ENCODE results near the gene DYRK1A. TPM values are rescaled to one million over a fixed set of nuclear protein-coding genes. Genes with fewer than 3 reads are reported as not detected.
A peak's percentile ranks its signal among the peaks of the same experiment; 100 is the strongest.

The DYRK1A gene
- total RNA-seq, 2 experiments from 2014 or later = 73.6 to 74.1 TPM

DNA sequence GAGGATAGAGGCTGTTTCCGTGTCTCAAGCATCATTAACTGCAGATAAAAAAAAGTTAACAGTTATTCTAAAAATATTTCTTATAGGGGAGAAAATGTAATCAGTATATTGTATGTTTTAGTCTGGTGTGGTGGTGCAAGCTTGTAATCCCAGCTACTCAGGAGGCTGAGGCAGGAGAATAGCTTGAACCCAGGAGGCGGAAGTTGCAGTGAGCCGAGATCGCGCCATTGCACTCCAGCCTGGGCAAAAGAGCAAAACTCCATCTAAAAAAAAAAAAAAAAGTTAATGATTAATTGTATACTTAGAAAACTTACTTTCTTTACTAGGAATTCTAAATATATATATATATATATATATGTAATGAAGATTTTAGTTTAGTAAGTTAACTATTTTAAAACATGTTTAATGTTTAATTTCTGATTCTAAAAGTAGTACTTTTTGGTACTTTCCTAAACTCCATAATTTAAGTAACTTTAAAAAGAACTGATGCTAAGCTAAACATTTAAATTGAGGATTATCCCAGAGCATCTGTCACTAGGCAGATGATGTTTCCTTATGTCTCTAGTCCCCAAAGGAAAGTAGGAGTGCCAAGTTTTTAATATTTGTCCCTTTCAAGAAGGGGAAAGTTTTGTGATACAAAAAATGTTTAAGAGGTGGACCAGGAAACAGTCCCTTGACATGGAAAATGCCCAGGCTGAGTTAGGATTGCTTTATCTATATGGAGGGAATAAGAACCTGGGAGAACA is 66.3 kb downstream of the DYRK1A start:
- H3K27me3 Mint-ChIP-seq = no peaks in the 10 kb centered on the region
- H3K9me3 Mint-ChIP-seq = no peaks in the 10 kb centered on the region
- peaks cover 19% of the 10 kb centered on the region for H3K4me1 Mint-ChIP-seq
- ChIA-PET CTCF (interaction anchor here (2.1 kb wide), 1 partner anchor 16 kb away, joined by 5 read pairs; no protein-coding TSS in a partner anchor), POLR2A (no interaction called here)
- DNase-seq = no peak
- H3K4me3 Mint-ChIP-seq = no peak overlapping the region
- no peak overlapping the region for H3K27ac Mint-ChIP-seq
- peaks cover 36% of the 10 kb centered on the region for H3K36me3 Mint-ChIP-seq (ENCODE audit: low read depth)

DNA sequence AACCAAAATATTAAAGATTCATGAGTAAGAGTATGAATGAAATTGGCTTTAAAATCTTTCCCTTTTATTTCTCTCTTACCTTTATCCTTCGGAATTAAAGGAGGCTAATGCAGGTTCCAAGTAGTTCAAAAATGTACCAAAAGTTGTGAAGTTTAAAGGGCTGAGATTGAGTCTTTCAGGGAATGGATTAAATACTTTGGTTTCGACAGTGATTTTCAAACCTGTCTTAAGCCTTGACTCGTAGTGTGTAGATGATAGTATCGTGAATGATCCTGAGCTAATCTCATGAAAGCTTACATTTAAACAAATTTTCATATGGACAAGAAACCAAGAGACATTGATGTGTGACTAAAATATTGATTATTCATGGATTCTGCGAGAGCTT is 66.9 kb downstream of the DYRK1A start:
- CTCF ChIA-PET = interaction anchor here (1.1 to 2.1 kb wide), 2 partner anchors 15 to 130 kb away, joined by 3 to 5 read pairs; no protein-coding TSS in a partner anchor
- Mint-ChIP-seq H3K27me3 (no peaks in the 10 kb centered on the region), H3K4me3 (no peak overlapping the region), H3K9me3 (no peaks in the 10 kb centered on the region), H3K4me1 (peaks cover 19% of the 10 kb centered on the region), H3K36me3 (ENCODE audit: low read depth) (peaks cover 31% of the 10 kb centered on the region), H3K27ac (no peak overlapping the region)
- DNase-seq = no peak
- POLR2A ChIA-PET = no interaction called here

DNA sequence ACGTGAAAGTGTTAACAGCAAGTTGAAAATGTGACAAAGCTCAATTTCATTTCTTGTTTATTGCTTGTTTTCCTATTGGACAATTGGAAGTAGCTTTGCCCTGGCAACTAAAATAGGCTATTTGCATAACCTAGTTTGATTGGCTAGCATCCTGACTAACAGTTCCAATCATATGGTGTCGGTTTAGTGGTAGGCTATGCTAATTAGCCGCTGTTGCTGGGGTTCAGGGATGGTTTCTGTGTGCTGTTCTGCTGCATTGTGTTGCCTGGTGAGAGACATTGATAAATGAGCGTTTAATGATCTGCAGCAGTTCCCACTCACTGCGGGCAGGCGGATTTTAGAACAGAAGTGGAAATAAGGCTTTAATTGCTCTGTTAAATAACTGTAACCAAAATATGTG is 68.5 kb downstream of the DYRK1A start:
- Mint-ChIP-seq H3K9me3 (no peaks in the 10 kb centered on the region), H3K36me3 (ENCODE audit: low read depth) (peaks cover 23% of the 10 kb centered on the region), H3K4me3 (no peak overlapping the region), H3K27ac (no peak overlapping the region), H3K27me3 (no peaks in the 10 kb centered on the region), H3K4me1 (peaks cover 16% of the 10 kb centered on the region)
- CTCF ChIA-PET = interaction anchor here (1.1 to 2.1 kb wide), 2 partner anchors 14 to 28 kb away, joined by 5 to 6 read pairs; no protein-coding TSS in a partner anchor
- POLR2A ChIA-PET = interaction anchor here (1.1 to 1.5 kb wide), 2 partner anchors 21 to 61 kb away, joined by 3 to 4 read pairs; no protein-coding TSS in a partner anchor
- peak; percentile 28 for DNase-seq

DNA sequence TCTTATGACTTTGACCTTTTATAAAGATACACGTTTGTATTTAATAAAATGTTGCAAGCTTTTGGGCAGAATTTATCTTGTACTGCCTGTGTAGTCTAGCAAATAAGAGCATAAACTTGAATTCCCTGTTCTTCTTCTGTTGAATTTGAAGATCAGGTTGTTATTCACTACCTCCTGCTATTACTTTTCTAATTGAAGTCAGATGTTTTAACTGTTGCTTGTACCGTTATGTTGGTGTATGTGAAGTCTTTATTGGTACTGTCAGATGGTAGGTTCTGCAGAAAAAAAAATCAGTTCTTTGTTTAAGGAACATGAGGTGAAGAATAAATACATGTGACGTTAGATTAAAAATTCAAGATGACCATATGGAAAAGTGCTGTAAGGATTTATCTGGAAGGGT is 69.1 kb downstream of the DYRK1A start:
- Mint-ChIP-seq H3K27me3 (no peaks in the 10 kb centered on the region), H3K4me3 (no peak overlapping the region), H3K27ac (no peak overlapping the region), H3K9me3 (no peaks in the 10 kb centered on the region), H3K36me3 (ENCODE audit: low read depth) (peaks cover 18% of the 10 kb centered on the region), H3K4me1 (peaks cover 12% of the 10 kb centered on the region)
- ChIA-PET POLR2A (interaction anchor here (1.1 kb wide), 1 partner anchor 20 kb away, joined by 3 read pairs; no protein-coding TSS in a partner anchor), CTCF (no interaction called here)
- no peak for DNase-seq

DNA sequence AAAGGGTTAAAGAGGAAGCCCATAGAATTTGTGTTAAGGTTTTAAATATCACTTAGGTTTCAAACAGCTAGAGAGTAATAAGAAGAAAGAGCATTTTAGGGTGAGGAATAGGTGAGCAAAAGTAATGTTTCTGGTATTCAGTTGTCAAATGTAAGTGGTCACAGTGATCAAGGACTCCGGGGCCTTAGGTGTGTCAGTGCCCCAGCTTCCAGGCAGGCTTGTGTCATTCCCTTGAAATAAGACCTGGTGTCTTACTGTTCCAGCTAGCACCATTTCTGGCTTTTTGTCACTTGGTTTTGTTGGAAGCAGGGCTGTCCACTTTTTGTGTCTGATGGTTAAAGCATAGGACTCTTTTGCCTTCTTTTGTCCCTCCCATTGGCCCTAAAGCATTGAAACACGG is 69.6 kb downstream of the DYRK1A start:
- ChIA-PET CTCF (no interaction called here), POLR2A (no interaction called here)
- no peak for DNase-seq
- H3K4me1 Mint-ChIP-seq = peaks cover 12% of the 10 kb centered on the region
- no peak overlapping the region for H3K27ac Mint-ChIP-seq
- H3K27me3 Mint-ChIP-seq = no peaks in the 10 kb centered on the region
- H3K4me3 Mint-ChIP-seq = no peak overlapping the region
- peaks cover 14% of the 10 kb centered on the region for H3K36me3 Mint-ChIP-seq (ENCODE audit: low read depth)
- H3K9me3 Mint-ChIP-seq = no peaks in the 10 kb centered on the region

DNA sequence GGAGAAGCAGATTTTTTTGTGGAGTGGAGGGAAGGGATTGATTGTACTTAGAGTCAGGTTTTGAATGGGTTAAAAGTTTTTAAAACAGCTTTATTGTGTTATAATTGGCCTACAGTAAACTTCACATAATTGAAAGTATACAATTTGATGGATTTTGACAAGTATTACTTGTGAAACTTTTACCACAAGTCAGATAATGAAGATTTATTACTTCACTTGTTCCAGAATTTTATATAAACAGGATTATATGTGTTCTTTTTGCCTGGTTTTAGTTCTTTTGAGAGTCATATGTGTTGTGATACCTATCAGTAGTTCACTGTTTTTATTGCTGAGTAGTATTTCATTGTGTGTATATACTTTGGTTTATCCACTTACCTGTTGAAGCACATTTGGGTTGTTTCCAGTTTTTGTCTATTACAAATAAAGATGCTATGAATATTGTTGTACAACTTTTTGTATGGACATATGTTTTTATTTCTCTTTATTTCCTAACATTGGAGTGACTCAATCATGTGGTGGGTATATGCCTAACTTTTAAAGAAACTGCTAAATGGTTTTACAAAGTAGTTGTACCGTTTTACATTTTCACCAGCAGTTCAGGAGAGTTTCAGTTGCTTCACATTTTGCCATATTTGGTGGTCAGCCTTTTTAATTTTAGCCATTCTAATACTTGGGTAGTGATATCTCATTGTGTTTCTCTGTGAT is 71.0 kb downstream of the DYRK1A start:
- H3K4me1 Mint-ChIP-seq = peaks cover 18% of the 10 kb centered on the region
- no peaks in the 10 kb centered on the region for H3K27me3 Mint-ChIP-seq
- peaks cover 11% of the 10 kb centered on the region for H3K36me3 Mint-ChIP-seq (ENCODE audit: low read depth)
- no peak overlapping the region for H3K27ac Mint-ChIP-seq
- ChIA-PET POLR2A (no interaction called here), CTCF (no interaction called here)
- H3K4me3 Mint-ChIP-seq = no peak overlapping the region
- no peaks in the 10 kb centered on the region for H3K9me3 Mint-ChIP-seq
- DNase-seq = no peak

DNA sequence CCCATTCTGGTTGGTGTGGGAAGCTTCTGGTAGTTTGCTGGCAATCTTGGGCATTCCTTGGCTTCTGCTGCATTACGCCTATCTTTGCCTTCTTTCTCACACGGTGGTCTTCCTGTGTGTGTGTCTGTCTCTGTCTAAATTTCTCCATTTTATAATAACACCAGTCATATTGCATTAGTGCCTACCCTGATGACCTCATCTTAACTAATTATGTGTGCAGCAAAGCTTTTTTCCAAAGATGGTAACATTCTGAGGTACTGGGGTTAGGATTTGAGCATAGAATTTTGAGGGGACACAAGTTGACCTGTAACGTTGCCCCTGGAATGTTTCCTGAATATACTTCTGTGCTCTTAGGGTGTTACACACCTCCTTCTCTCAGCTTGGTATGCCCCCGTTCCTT is 77.1 kb downstream of the DYRK1A start:
- POLR2A ChIA-PET = no interaction called here
- CTCF ChIA-PET = no interaction called here
- no peak overlapping the region for H3K27ac Mint-ChIP-seq
- peaks cover 7% of the 10 kb centered on the region for H3K36me3 Mint-ChIP-seq (ENCODE audit: low read depth)
- no peak overlapping the region for H3K4me3 Mint-ChIP-seq
- H3K9me3 Mint-ChIP-seq = no peaks in the 10 kb centered on the region
- no peaks in the 10 kb centered on the region for H3K27me3 Mint-ChIP-seq
- peaks cover 25% of the 10 kb centered on the region for H3K4me1 Mint-ChIP-seq
- DNase-seq = no peak

DNA sequence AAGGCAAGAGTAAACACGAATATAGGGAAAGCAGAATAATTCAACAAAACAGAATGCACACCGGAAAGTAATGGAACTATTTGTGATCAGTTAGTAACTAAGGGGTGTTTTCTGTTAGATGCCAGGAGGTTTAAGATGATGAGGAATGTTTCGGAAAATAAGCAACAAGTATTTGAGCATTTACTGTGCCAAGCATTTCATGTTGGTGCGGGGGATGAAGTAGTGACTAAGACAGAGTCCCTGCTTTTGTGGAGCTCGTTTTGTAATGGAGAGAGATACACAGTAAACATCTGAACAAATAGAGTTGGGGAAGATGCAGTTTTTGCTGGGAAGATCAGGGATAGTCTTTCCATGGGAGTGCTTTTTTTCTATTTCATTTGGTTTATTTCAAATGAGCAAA is 78.7 kb downstream of the DYRK1A start:
- peaks cover 16% of the 10 kb centered on the region for H3K36me3 Mint-ChIP-seq (ENCODE audit: low read depth)
- CTCF ChIA-PET = no interaction called here
- DNase-seq = no peak
- H3K27ac Mint-ChIP-seq = no peak overlapping the region
- H3K4me1 Mint-ChIP-seq = peaks cover 28% of the 10 kb centered on the region
- no peaks in the 10 kb centered on the region for H3K9me3 Mint-ChIP-seq
- no peak overlapping the region for H3K4me3 Mint-ChIP-seq
- no peaks in the 10 kb centered on the region for H3K27me3 Mint-ChIP-seq
- POLR2A ChIA-PET = no interaction called here

DNA sequence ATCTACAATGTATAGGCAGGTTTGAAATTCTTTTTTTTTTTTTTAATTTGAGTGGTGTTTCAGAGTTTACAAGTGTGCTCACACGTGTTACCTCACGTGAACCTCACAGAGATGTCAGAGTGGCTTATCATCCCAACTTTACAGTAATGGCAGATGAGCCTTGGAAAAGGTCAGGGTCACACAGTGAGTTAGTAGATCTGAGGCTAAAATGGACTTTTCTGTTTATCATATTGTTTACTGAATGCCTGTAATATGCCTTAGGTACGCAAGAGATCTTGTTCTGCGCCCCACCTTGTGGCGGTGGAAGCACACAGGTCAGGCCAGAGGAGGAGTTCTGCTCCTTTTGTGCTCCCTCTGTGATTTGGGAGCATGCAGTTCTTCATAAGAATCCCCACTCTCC is 80.0 kb downstream of the DYRK1A start:
- POLR2A ChIA-PET = no interaction called here
- CTCF ChIA-PET = no interaction called here
- Mint-ChIP-seq H3K4me1 (peaks cover 26% of the 10 kb centered on the region), H3K9me3 (no peaks in the 10 kb centered on the region), H3K27me3 (no peaks in the 10 kb centered on the region), H3K36me3 (ENCODE audit: low read depth) (peaks cover 22% of the 10 kb centered on the region), H3K4me3 (no peak overlapping the region), H3K27ac (no peak overlapping the region)
- no peak for DNase-seq

DNA sequence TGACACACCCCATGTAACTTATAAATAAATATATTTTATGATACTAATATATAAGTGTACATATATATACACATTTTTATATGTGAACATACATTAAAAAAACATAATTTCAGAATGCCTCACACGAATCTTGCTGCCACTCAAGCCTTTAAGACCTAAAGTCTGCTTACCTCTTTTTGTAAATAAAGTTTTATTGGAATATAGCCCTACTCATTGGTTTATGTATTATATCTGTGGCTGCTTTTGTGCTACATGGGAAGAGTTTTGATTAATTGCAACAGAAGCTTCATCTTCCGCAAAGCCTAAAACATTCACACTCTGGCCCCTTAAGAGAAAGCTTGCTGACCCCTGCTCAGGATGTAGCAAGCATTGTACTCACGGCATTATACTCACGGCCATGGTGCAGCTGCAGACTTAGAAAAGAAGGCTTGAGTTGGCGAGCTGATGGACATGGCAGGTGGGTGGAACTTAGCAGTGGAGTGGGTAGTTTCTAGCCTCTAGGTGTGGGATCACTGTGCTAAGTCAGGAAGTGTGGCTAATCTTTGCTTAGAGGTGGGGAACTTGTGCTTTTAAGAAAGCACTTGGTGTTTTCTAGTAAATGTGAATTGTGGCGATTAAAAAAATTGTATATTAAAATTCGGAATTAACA is 80.8 kb downstream of the DYRK1A start:
- DNase-seq = no peak
- Mint-ChIP-seq H3K27ac (no peak overlapping the region), H3K9me3 (no peaks in the 10 kb centered on the region), H3K36me3 (ENCODE audit: low read depth) (peaks cover 25% of the 10 kb centered on the region), H3K4me3 (no peak overlapping the region), H3K27me3 (no peaks in the 10 kb centered on the region), H3K4me1 (peaks cover 27% of the 10 kb centered on the region)
- ChIA-PET POLR2A (no interaction called here), CTCF (no interaction called here)

DNA sequence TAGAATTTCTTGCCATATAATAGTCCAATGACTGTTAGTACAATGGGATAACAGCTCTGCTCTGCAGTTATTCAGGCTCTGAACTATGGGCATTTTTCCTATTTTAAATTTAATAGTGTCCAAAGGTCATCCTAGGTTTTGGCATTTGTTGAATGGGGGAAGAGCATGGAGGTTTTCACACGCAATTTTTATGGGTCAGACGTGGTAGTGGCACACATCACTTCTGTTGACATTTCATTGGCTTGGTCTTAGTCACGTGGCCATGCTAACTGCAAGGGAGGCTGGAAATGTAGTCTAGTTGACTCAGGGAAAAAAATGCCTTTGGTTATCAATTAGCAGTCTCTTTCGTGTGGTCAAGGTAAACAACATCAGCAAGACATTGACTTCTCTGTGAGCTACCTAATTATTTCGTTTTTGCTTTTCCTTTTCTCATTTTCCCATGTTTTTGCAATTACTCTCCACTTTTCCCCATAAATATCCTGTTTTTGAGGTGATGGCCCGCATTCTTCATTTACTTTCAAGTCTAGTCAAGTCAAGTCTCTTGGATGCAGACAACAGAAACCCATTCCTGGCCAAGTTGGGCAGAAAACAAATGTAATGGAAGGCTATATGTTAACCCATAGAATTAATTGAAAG is 82.8 kb downstream of the DYRK1A start:
- ChIA-PET CTCF (interaction anchor here (1.1 kb wide), 1 partner anchor 15 kb away, joined by 5 read pairs; no protein-coding TSS in a partner anchor), POLR2A (no interaction called here)
- Mint-ChIP-seq H3K36me3 (ENCODE audit: low read depth) (peaks cover 26% of the 10 kb centered on the region), H3K9me3 (no peaks in the 10 kb centered on the region), H3K27ac (no peak overlapping the region), H3K27me3 (no peaks in the 10 kb centered on the region), H3K4me1 (peaks cover 34% of the 10 kb centered on the region), H3K4me3 (no peak overlapping the region)
- DNase-seq = no peak

DNA sequence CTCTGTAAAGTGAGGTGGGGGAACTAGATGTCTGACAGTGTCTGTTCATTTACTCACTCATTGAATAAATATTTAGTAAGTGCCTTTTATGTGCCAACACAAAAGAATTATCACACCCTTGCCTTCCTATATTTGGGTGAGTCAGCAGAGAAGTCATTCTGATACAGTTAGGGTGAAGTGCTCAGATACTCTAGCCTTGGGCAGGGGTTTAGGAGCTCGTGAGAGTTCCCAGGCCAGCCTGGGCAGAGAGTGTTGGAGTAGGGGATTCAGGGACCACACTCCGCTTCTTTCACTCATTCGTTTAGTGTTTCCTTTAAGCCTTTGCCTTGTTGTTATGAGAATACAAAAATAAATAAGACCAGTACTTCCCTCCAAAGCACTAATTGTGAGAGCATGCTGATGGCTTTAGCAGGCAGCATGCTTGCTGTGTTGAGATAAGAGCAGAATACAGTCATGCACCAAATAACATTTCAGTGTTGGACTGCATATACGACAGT is 83.9 kb downstream of the DYRK1A start:
- no peaks in the 10 kb centered on the region for H3K27me3 Mint-ChIP-seq
- ChIA-PET POLR2A (no interaction called here), CTCF (interaction anchor here (0.8 kb wide), 1 partner anchor 284 kb away, joined by 3 read pairs; no protein-coding TSS in a partner anchor)
- peaks cover 40% of the 10 kb centered on the region for H3K4me1 Mint-ChIP-seq
- H3K4me3 Mint-ChIP-seq = no peak overlapping the region
- peaks cover 26% of the 10 kb centered on the region for H3K36me3 Mint-ChIP-seq (ENCODE audit: low read depth)
- no peaks in the 10 kb centered on the region for H3K9me3 Mint-ChIP-seq
- no peak overlapping the region for H3K27ac Mint-ChIP-seq
- no peak for DNase-seq

DNA sequence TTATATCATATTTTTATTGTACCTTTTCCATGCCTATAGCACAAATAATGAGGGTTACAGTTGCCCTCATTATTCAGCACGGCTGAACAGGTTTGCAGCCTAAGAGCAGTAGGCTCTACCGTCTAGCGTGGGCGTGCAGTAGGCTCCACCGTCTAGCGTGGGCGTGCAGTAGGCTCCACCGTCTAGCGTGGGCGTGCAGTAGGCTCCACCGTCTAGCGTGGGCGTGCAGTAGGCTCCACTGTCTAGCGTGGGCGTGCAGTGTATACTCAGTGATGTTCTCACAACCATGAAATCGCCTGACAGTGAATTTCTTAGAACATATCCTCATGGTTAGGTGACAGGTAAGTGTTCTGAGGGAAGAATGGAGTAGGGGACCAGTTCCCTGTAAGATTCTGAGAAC is 84.9 kb downstream of the DYRK1A start:
- no peaks in the 10 kb centered on the region for H3K27me3 Mint-ChIP-seq
- H3K9me3 Mint-ChIP-seq = no peaks in the 10 kb centered on the region
- no peak overlapping the region for H3K4me3 Mint-ChIP-seq
- CTCF ChIA-PET = interaction anchor here (0.8 kb wide), 1 partner anchor 285 kb away, joined by 3 read pairs; no protein-coding TSS in a partner anchor
- no peak overlapping the region for H3K27ac Mint-ChIP-seq
- POLR2A ChIA-PET = no interaction called here
- H3K4me1 Mint-ChIP-seq = peaks cover 44% of the 10 kb centered on the region
- DNase-seq = no peak
- H3K36me3 Mint-ChIP-seq (ENCODE audit: low read depth) = peaks cover 26% of the 10 kb centered on the region
